ENCODE data around the gene CENPK. TPM values are rescaled to one million over a fixed set of nuclear protein-coding genes. Genes with fewer than 3 reads are reported as not detected.

CENPK gene
- total and polyA plus RNA-seq, 9 of the 15 experiments (the other 6 are each of a cell fraction or from before 2014, with no cell fraction given): 30.8 to 134 (median 69.0) TPM

GRCh38 chr5:65555287-65555686 lies 7.7 kb downstream of the CENPK start (continued):
- TF ChIP-seq AFF4 (CRISPR knock-in tag; IDR thresholded peaks at IDR 0.05) (no peak), CAMTA2 (CRISPR knock-in tag; conservative IDR thresholded peaks at IDR 0.05) (no peak), IRF1 (CRISPR knock-in tag; IDR thresholded peaks at IDR 0.05; ENCODE audit: borderline replicate concordance) (no peak), MEF2D (tag; conservative IDR thresholded peaks at IDR 0.05; ENCODE audit: low read depth) (peak; percentile 88), CREB1 (IDR thresholded peaks at IDR 0.05) (no peak), CREB1 (CRISPR knock-in tag; IDR thresholded peaks at IDR 0.05) (no peak), SUPT5H (IDR thresholded peaks at IDR 0.05) (no peak), E2F1 (CRISPR knock-in tag; IDR thresholded peaks at IDR 0.05) (no peak), HMG20A (CRISPR knock-in tag; conservative IDR thresholded peaks at IDR 0.05) (no peak), CEBPG (CRISPR knock-in tag; IDR thresholded peaks at IDR 0.05) (peak; percentile 33; the same call in 1 of the 2 replicates), CEBPG (tag; conservative IDR thresholded peaks at IDR 0.05 in 1 of 2, IDR thresholded peaks at IDR 0.05 in 1 of 2) (peak in 1 of 2 experiments; percentile 71; a peak in 2 of 4 replicates)
- TF ChIP-seq, protein P1, sequence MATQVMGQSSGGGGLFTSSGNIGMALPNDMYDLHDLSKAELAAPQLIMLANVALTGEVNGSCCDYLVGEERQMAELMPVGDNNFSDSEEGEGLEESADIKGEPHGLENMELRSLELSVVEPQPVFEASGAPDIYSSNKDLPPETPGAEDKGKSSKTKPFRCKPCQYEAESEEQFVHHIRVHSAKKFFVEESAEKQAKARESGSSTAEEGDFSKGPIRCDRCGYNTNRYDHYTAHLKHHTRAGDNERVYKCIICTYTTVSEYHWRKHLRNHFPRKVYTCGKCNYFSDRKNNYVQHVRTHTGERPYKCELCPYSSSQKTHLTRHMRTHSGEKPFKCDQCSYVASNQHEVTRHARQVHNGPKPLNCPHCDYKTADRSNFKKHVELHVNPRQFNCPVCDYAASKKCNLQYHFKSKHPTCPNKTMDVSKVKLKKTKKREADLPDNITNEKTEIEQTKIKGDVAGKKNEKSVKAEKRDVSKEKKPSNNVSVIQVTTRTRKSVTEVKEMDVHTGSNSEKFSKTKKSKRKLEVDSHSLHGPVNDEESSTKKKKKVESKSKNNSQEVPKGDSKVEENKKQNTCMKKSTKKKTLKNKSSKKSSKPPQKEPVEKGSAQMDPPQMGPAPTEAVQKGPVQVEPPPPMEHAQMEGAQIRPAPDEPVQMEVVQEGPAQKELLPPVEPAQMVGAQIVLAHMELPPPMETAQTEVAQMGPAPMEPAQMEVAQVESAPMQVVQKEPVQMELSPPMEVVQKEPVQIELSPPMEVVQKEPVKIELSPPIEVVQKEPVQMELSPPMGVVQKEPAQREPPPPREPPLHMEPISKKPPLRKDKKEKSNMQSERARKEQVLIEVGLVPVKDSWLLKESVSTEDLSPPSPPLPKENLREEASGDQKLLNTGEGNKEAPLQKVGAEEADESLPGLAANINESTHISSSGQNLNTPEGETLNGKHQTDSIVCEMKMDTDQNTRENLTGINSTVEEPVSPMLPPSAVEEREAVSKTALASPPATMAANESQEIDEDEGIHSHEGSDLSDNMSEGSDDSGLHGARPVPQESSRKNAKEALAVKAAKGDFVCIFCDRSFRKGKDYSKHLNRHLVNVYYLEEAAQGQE (IDR thresholded peaks at IDR 0.05; ENCODE audit: borderline replicate concordance): no peak
- TF ChIP-seq, protein P1 (CRISPR knock-in tag; IDR thresholded peaks at IDR 0.05; ENCODE audit: low read depth): no peak
- TF ChIP-seq, protein P2, sequence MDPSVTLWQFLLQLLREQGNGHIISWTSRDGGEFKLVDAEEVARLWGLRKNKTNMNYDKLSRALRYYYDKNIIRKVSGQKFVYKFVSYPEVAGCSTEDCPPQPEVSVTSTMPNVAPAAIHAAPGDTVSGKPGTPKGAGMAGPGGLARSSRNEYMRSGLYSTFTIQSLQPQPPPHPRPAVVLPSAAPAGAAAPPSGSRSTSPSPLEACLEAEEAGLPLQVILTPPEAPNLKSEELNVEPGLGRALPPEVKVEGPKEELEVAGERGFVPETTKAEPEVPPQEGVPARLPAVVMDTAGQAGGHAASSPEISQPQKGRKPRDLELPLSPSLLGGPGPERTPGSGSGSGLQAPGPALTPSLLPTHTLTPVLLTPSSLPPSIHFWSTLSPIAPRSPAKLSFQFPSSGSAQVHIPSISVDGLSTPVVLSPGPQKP (CRISPR knock-in tag; IDR thresholded peaks at IDR 0.05): no peak

All from K562 (cell line).